Activated B cell treated with CpG ODN at 0.5 μM for 24 hours (primary cell): ENCODE results near the gene THOC5. TPM values are rescaled to one million over a fixed set of nuclear protein-coding genes. Genes with fewer than 3 reads are reported as not detected.
A peak's percentile ranks its signal among the peaks of the same experiment; 100 is the strongest.
"Not testable (repeated sequence)": the region's sequence is repeated elsewhere in the genome, so short reads cannot be mapped to it uniquely, and the experiment has no call there.

Source experiments
- ATAC-seq: fragments of 200-7000 bp; cut with Tn5 transposase; one replicate; pipeline ENCODE4 v1.10.0; 2021; ENCODE audit warnings: low read depth, mild to moderate bottlenecking, moderate library complexity
- CTCF ChIA-PET: fragments of 350-600 bp; sonication (Branson Sonifier 250); formaldehyde crosslinking; loops from one replicate; lab custom pipeline; 2021; ENCODE audit warnings: antibody characterized with exemption; lab: Charles Lee
- POLR2A ChIA-PET: fragments of 350-600 bp; sonication (Branson Sonifier 250); formaldehyde crosslinking; loops from one replicate; lab custom pipeline; 2021; ENCODE audit warnings: antibody characterized with exemption; lab: Charles Lee
- DNase-seq: peaks from one replicate; pipeline ENCODE4 v3.0.0; 2022
- H3K27ac Mint-ChIP-seq: one replicate; pipeline ENCODE4 v1.8.0; 2020; ENCODE audit warnings: mixed read lengths
- H3K27me3 Mint-ChIP-seq: one replicate; pipeline ENCODE4 v1.8.0; 2021; ENCODE audit warnings: mixed read lengths
- H3K36me3 Mint-ChIP-seq: one replicate; pipeline ENCODE4 v1.8.0; 2021; ENCODE audit warnings: low read depth, mixed read lengths
- H3K4me1 Mint-ChIP-seq: one replicate; pipeline ENCODE4 v1.8.0; 2021; ENCODE audit warnings: mixed read lengths
- H3K4me3 Mint-ChIP-seq: one replicate; pipeline ENCODE4 v1.8.0; 2020; ENCODE audit warnings: mild to moderate bottlenecking, mixed read lengths
- H3K9me3 Mint-ChIP-seq: one replicate; pipeline ENCODE4 v1.8.0; 2020; ENCODE audit warnings: mixed read lengths
- intact Hi-C: fragments of 100-400 bp; cut with micrococcal nuclease; formaldehyde crosslinking; loops from one replicate; pipeline ENCODE4 v1.15.1; 2024
- total RNA-seq: library from RNA; stranded (reverse); gene quantifications from 2 replicates; pipeline ENCODE4 v1.2.3, GENCODE V29; 2022
- TF ChIP-seq, protein P1 (sequence below): fragments of 200-600 bp; IDR thresholded peaks from one replicate; pipeline ENCODE4 v1.8.0; 2022; ENCODE audit warnings: antibody characterized with exemption, mild to moderate bottlenecking

THOC5 gene
- total RNA-seq, 1 donor from 2014 or later: 44.1 TPM

DNA sequence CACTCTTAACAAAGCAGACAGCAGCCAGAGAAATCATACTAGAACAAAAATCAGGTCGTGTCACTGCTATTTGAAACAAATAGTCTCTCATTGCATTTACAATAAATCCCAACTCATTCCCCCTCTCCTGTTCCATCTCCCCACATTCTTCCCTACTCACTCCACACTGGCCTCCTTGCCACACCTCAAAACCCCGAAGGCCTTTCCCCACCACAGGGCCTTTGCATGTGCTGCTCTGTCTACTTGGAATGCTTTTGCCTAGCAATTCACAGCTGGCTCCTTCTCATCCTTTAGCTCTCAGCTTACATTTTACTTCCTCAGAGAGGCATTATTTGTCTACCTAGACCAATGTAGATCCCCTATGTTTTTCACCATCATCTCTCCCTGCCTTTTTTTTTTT is 6.3 kb upstream of the THOC5 start:
- Mint-ChIP-seq H3K27me3 (no peaks in the 10 kb centered on the region), H3K27ac (no peak overlapping the region), H3K4me3 (no peak overlapping the region), H3K4me1 (no peaks in the 10 kb centered on the region), H3K36me3 (peaks cover 59% of the 10 kb centered on the region), H3K9me3 (no peaks in the 10 kb centered on the region)
- ATAC-seq (no peak), DNase-seq (no peak)
- CTCF ChIA-PET: no interaction called here
- TF ChIP-seq, protein P1, sequence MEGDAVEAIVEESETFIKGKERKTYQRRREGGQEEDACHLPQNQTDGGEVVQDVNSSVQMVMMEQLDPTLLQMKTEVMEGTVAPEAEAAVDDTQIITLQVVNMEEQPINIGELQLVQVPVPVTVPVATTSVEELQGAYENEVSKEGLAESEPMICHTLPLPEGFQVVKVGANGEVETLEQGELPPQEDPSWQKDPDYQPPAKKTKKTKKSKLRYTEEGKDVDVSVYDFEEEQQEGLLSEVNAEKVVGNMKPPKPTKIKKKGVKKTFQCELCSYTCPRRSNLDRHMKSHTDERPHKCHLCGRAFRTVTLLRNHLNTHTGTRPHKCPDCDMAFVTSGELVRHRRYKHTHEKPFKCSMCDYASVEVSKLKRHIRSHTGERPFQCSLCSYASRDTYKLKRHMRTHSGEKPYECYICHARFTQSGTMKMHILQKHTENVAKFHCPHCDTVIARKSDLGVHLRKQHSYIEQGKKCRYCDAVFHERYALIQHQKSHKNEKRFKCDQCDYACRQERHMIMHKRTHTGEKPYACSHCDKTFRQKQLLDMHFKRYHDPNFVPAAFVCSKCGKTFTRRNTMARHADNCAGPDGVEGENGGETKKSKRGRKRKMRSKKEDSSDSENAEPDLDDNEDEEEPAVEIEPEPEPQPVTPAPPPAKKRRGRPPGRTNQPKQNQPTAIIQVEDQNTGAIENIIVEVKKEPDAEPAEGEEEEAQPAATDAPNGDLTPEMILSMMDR: no peak
- intact Hi-C loops: no loop called here
- POLR2A ChIA-PET: interaction anchor here (0.7 kb wide), 1 partner anchor 246 kb away, joined by 4 read pairs; no protein-coding TSS in a partner anchor

DNA sequence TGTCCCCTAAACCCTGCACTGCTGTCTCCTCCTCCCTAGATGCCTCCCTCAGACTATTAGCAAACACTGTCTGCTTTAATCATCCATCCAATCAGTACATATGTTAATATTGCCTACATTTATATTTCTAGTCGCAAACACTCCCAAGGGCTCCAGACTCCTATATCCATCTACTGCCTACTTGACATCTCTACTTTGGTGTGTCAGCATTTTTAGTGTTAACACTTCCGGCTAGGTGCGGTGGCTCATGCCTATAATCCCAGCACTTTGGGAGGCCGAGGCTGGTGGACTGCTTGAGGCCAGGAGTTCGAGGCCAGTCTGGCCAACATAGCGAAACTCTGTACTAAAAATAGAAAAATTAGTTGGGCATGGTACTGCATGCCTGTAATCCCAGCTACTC is 5.5 kb upstream of the THOC5 start:
- Mint-ChIP-seq H3K27me3 (no peaks in the 10 kb centered on the region), H3K4me1 (peaks cover 2% of the 10 kb centered on the region), H3K4me3 (no peak overlapping the region), H3K9me3 (no peaks in the 10 kb centered on the region), H3K36me3 (peaks cover 56% of the 10 kb centered on the region), H3K27ac (no peak overlapping the region)
- ATAC-seq (no peak), DNase-seq (no peak)
- TF ChIP-seq, protein P1: no peak
- intact Hi-C loops: no loop called here
- ChIA-PET POLR2A (interaction anchor here (0.7 kb wide), 1 partner anchor 966 kb away, joined by 3 read pairs; no protein-coding TSS in a partner anchor), CTCF (no interaction called here)

DNA sequence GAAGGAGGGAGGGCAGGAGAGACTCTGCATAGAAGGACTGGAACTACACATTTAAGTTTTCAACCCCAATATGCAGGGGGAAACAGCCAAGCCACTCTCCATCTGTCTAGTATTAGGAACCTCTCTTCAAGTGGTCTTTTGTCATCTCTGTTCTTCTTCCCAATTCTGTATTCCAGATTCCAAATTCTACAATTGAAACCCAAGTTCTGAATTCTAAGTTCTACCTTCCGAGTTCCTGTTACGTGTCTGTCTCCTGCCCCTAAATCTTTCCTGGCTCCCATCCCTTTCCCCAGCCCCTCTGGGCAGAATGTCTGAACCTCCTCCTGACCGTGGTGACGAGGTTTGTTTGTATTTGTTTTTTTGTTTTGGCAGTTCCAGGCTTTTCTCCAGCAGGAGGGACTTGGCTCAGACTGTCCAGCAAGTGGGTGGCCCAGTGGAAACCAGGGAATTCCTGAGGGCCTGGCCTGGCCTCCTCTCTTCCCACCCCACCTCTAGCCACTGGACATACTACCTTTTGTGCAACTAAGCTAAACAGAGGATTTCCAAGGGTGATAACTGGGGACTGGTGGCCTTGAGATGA is 1.6 kb upstream of the THOC5 start:
- peaks cover 16% of the 10 kb centered on the region for H3K4me1 Mint-ChIP-seq
- ChIA-PET CTCF (interaction anchor here (1.1 kb wide), 1 partner anchor 11 kb away, joined by 3 read pairs; no protein-coding TSS in a partner anchor), POLR2A (interaction anchor here (0.6 to 1.5 kb wide), 3 partner anchors 39 to 802 kb away, joined by 3 to 8 read pairs (median 4); partner anchors contain the start of genes CCDC157 and SF3A1)
- ATAC-seq (no peak), DNase-seq (no peak)
- H3K4me3 Mint-ChIP-seq: no peak overlapping the region
- peaks cover 41% of the 10 kb centered on the region for H3K36me3 Mint-ChIP-seq
- no peaks in the 10 kb centered on the region for H3K9me3 Mint-ChIP-seq
- intact Hi-C loops: no loop called here
- TF ChIP-seq, protein P1: no peak
- no peaks in the 10 kb centered on the region for H3K27me3 Mint-ChIP-seq
- peak overlapping the region; percentile 98 for H3K27ac Mint-ChIP-seq

DNA sequence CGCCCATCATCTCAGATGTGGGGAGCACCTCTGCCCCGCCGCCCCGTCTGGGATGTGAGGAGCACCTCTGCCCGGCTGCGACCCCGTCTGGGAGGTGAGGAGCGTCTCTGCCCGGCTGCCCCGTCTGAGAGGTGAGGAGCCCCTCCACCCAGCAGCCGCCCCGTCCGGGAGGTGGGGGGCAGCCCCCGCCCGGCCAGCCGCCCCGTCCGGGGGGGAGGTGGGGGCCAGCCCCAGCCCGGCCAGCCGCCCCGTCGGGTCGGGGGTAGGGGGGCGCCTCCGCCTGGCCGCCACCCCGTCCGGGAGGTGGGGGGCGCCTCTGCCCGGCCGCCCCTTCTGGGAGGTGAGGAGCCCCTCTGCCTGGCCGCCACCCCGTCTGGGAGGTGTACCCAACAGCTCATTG is 1.2 kb downstream of the THOC5 start:
- Mint-ChIP-seq H3K4me3 (peak overlapping the region; percentile 96), H3K36me3 (peaks cover 43% of the 10 kb centered on the region), H3K27ac (peak overlapping the region; percentile 56), H3K4me1 (peaks cover 16% of the 10 kb centered on the region)
- POLR2A ChIA-PET, ATAC-seq, DNase-seq, H3K9me3 Mint-ChIP-seq, CTCF ChIA-PET, H3K27me3 Mint-ChIP-seq: not testable (repeated sequence)
- intact Hi-C loops: loop anchor here (2.0 kb wide), 1 partner anchor 214 kb away; the partner anchor contains the start of genes UQCR10 and ZMAT5

- ChIA-PET CTCF (no interaction called here), POLR2A (no interaction called here)
- TF ChIP-seq, protein P1: no peak
- H3K9me3 Mint-ChIP-seq: no peaks in the 10 kb centered on the region
- peaks cover 48% of the 10 kb centered on the region for H3K36me3 Mint-ChIP-seq
- ATAC-seq (no peak), DNase-seq (no peak)
- peaks cover 18% of the 10 kb centered on the region for H3K4me1 Mint-ChIP-seq
- intact Hi-C loops: no loop called here
- H3K27me3 Mint-ChIP-seq: no peaks in the 10 kb centered on the region
- no peak overlapping the region for H3K27ac Mint-ChIP-seq
- H3K4me3 Mint-ChIP-seq: no peak overlapping the region
Observed at GRCh38 chr22:29550005-29550404, 3.6 kb downstream of the THOC5 start.

- Mint-ChIP-seq H3K4me1 (peaks cover 12% of the 10 kb centered on the region), H3K36me3 (peaks cover 72% of the 10 kb centered on the region)
- H3K27ac Mint-ChIP-seq, DNase-seq, CTCF ChIA-PET, intact Hi-C loops, H3K9me3 Mint-ChIP-seq, ATAC-seq, POLR2A ChIA-PET, H3K4me3 Mint-ChIP-seq, H3K27me3 Mint-ChIP-seq: not testable (repeated sequence)
Observed at GRCh38 chr22:29545045-29545444, 8.5 kb downstream of the THOC5 start.
